Measurements from ENCODE around the gene NUDT15. TPM values are rescaled to one million over a fixed set of nuclear protein-coding genes. Genes with fewer than 3 reads are reported as not detected.

The NUDT15 gene
- total RNA-seq, 2 donors from 2014 or later, result 22.0 to 24.5 TPM

DNA sequence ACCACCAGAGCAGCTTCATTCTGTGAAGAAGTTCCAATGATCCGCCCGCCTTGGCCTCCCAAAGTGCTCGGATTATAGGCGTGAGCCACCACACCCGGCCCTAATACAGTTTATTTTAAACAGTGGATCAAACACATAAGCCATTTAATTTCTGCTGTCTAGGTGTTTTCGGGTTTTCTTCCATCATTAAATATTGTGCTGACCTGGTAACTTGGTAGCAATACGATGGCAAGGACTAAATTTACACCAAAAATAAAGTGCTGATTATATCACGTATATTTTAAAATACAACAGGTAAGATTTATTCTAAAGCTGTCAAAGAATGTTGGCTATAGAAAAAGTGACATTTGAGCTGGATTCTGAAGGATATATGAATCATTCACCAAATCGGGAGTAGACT is 56.1 kb downstream of the NUDT15 start:
- intact Hi-C loops (cut with DNase I, micrococcal nuclease), result no loop called here
- DNase-seq (no peak), ATAC-seq (no peak)

DNA sequence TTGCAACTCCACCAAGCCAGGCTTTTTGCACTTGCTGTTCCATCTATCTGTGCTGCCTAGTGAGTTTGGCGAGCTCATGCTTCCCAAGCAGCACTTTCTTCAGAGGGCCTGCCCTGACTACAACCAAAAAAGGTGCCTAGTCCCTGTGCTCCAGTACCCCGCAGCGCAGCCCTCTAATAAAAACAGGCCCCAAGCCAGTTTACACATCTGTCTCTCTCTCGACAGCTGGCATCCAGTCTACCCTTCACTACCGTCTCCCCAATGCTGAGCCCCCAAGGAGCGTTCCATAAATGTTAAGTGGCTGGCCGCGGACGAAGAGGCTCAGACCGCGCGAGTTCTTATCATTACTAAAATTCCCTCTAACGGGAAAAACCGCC is 56.9 kb downstream of the NUDT15 start:
- intact Hi-C loops (cut with DNase I, micrococcal nuclease), result no loop called here
- peak; percentile 23 for ATAC-seq
- no peak for DNase-seq

DNA sequence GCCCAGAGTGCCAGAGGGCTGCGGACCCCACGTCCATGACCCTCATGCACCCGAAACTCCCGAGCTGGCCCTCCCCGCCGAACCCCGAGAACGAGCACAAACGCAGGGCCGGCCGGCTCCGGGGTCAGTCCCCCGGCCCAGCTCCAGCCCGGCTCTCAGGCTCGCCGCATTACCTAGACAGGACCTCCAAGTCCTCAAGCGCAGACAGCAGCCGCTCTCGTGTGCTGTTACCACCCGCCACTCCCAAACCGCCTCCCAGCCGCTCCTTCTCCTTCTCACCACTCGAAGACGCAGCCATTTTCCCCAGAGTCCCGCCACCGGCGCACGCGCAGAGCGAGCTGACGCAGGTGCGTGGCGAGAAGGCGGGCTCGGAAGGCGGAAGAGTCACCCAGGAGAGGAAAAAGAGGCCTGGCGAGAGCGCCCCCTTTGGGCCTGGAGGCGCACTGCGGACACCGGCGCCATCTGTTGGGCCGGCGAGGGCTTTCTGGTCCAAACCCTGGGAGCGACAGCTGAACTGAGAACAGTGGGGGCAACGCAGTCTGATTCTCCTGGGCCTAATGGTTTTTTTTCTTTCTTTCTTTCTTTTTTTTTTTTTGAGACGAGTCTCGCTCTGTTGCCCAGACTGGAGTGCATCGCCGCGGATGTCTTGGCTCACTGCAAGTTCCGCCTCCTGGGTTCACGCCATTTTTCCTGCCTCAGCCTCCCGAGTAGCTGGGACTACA is 57.4 kb downstream of the NUDT15 start, which contains the start of gene MED4:
Gene MED4 (minus strand): TSS at position 324 of the 722 bp plus-strand sequence. CDS start 26 bp downstream, at position 298.
- ATAC-seq, result peak; percentile 99
- intact Hi-C loops (cut with DNase I, micrococcal nuclease), result no loop called here
- peak; percentile 91 to 95 for DNase-seq

DNA sequence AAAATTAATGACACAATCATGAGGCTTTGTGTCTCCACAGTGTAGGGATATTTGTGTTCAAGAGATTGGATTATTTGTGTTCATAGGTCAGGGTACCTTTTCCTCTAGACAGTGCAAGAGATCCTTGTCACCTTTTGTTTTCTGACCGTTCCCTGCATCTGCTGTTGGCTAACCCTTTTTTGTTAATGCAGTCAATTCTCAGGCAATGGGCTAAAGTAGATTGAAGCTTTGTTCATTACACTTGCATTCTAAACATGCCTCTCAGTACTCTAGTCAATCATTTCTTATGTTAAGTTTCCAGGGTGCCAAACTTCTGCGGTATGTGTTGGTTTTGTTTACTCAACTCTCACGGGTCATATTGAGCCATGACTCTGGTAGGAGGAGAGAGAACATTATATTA is 59.1 kb downstream of the NUDT15 start:
- ATAC-seq (no peak), DNase-seq (no peak)
- intact Hi-C loops (cut with DNase I, micrococcal nuclease), result no loop called here

Other genes starting within 250 kb of the NUDT15 start
- gene SUCLA2, start 36.5 kb upstream of the NUDT15 start, total RNA-seq, result 10 to 100 TPM; 53.0 to 62.3 TPM
- gene MED4, start 57.4 kb downstream of the NUDT15 start, total RNA-seq, result 10 to 100 TPM; 43.6 to 47.6 TPM
- 100 to 1,000 TPM; 393 to 473 TPM for gene ITM2B, start 195.5 kb downstream of the NUDT15 start, total RNA-seq

All from left colon (tissue), 2 donors.